Mesothelial cell of epicardium (in vitro differentiated cells): ENCODE results near the gene TMEM132D. TPM values are rescaled to one million over a fixed set of nuclear protein-coding genes. Genes with fewer than 3 reads are reported as not detected.
A peak's percentile ranks its signal among the peaks of the same experiment; 100 is the strongest.

ENCODE experiments used
- DNase-seq, 2 experiments: peaks; one replicate each; pipeline ENCODE4 v3.0.0; 2021; ENCODE audit warnings: low spot score in 2 of 2; ENCODE audit not compliant: unreplicated experiment in 2 of 2
- H3K27ac Mint-ChIP-seq: 2 replicates; pipeline ENCODE4 v1.8.0; 2021; ENCODE audit warnings: mixed read lengths
- H3K27me3 Mint-ChIP-seq: 2 replicates; pipeline ENCODE4 v1.8.0; 2021; ENCODE audit warnings: low read depth, mixed read lengths
- H3K36me3 Mint-ChIP-seq: 2 replicates; pipeline ENCODE4 v1.8.0; 2021; ENCODE audit warnings: mixed read lengths
- H3K4me1 Mint-ChIP-seq: 2 replicates; pipeline ENCODE4 v1.8.0; 2021; ENCODE audit warnings: mixed read lengths
- H3K4me3 Mint-ChIP-seq: 2 replicates; pipeline ENCODE4 v1.8.0; 2021; ENCODE audit warnings: mild to moderate bottlenecking, moderate library complexity, mixed read lengths
- H3K9me3 Mint-ChIP-seq: 2 replicates; pipeline ENCODE4 v1.8.0; 2021; ENCODE audit warnings: mixed read lengths
- total RNA-seq: library from RNA; stranded (reverse); gene quantifications from 3 replicates; pipeline ENCODE4 v1.2.1, GENCODE V29; 2021
- TF ChIP-seq, protein P1 (sequence below): fragments of 200-600 bp; sonication (generic); IDR thresholded peaks from one replicate; pipeline ENCODE4 v1.5.0; 2021; ENCODE audit warnings: antibody characterized with exemption; ENCODE audit not compliant: unreplicated experiment

Gene TMEM132D
- total RNA-seq, 1 donor from 2014 or later = 0.07 TPM

DNA sequence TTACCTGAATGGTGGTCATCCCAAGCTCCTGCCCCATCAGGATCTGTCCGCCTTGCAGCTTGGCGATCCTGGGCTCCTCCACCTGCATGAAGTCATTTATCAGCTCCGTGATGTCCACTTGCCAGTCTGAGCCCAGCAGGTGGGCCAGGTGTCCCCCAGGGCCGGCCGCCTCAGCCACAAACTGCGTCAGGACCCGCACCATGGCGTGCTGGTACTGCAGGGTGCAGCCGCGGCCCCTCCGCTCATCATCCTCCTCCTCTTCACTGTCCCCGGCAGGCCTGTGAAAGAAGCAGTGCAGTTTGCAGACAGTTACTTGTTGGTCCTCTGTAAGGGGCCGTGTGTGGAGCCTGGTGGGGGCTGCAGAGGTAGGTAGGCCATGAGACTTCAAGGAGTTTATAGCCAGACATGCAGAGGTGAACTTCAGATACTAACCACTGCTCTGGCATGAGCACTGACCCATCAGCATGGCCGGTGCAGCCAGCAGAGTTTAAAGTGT is 822.0 kb downstream of the TMEM132D start:
- Mint-ChIP-seq H3K36me3 (no peaks in the 10 kb centered on the region), H3K9me3 (no peaks in the 10 kb centered on the region), H3K4me1 (no peaks in the 10 kb centered on the region), H3K27me3 (peaks cover 7% of the 10 kb centered on the region), H3K4me3 (no peak overlapping the region), H3K27ac (no peak overlapping the region)
- TF ChIP-seq, protein P1, sequence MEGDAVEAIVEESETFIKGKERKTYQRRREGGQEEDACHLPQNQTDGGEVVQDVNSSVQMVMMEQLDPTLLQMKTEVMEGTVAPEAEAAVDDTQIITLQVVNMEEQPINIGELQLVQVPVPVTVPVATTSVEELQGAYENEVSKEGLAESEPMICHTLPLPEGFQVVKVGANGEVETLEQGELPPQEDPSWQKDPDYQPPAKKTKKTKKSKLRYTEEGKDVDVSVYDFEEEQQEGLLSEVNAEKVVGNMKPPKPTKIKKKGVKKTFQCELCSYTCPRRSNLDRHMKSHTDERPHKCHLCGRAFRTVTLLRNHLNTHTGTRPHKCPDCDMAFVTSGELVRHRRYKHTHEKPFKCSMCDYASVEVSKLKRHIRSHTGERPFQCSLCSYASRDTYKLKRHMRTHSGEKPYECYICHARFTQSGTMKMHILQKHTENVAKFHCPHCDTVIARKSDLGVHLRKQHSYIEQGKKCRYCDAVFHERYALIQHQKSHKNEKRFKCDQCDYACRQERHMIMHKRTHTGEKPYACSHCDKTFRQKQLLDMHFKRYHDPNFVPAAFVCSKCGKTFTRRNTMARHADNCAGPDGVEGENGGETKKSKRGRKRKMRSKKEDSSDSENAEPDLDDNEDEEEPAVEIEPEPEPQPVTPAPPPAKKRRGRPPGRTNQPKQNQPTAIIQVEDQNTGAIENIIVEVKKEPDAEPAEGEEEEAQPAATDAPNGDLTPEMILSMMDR = no peak
- DNase-seq = peak in 1 of 2 experiments; percentile 16

- Mint-ChIP-seq H3K4me1 (no peaks in the 10 kb centered on the region), H3K27ac (no peak overlapping the region), H3K36me3 (no peaks in the 10 kb centered on the region), H3K27me3 (peaks cover 7% of the 10 kb centered on the region), H3K9me3 (no peaks in the 10 kb centered on the region), H3K4me3 (no peak overlapping the region)
- TF ChIP-seq, protein P1 = no peak
- DNase-seq = peak in 1 of 2 experiments; percentile 21
These were observed 823.0 kb downstream of the TMEM132D start for GRCh38 chr12:129080821-129081220.

- Mint-ChIP-seq H3K27me3 (peaks cover 7% of the 10 kb centered on the region), H3K4me3 (no peak overlapping the region), H3K4me1 (no peaks in the 10 kb centered on the region), H3K27ac (no peak overlapping the region), H3K9me3 (no peaks in the 10 kb centered on the region), H3K36me3 (no peaks in the 10 kb centered on the region)
- DNase-seq = no peak
- TF ChIP-seq, protein P1 = no peak
These were observed 823.4 kb downstream of the TMEM132D start for GRCh38 chr12:129080391-129080790.

GRCh38 chr12:129079719-129080118 is 824.1 kb downstream of the TMEM132D start:
- no peak for DNase-seq
- TF ChIP-seq, protein P1 = no peak
- Mint-ChIP-seq H3K36me3 (no peaks in the 10 kb centered on the region), H3K27me3 (peaks cover 7% of the 10 kb centered on the region), H3K4me3 (no peak overlapping the region), H3K4me1 (no peaks in the 10 kb centered on the region), H3K27ac (no peak overlapping the region), H3K9me3 (no peaks in the 10 kb centered on the region)

GRCh38 chr12:129076441-129077320 is 827.1 kb downstream of the TMEM132D start:
- H3K4me1 Mint-ChIP-seq = no peaks in the 10 kb centered on the region
- H3K27ac Mint-ChIP-seq = no peak overlapping the region
- H3K36me3 Mint-ChIP-seq = no peaks in the 10 kb centered on the region
- DNase-seq = peak in 1 of 2 experiments; percentile 31
- H3K4me3 Mint-ChIP-seq = no peak overlapping the region
- H3K27me3 Mint-ChIP-seq = peaks cover 12% of the 10 kb centered on the region
- TF ChIP-seq, protein P1 = no peak
- no peaks in the 10 kb centered on the region for H3K9me3 Mint-ChIP-seq
